Measurements from ENCODE around the gene FAM185A. TPM values are rescaled to one million over a fixed set of nuclear protein-coding genes. Genes with fewer than 3 reads are reported as not detected.

Gene FAM185A
- total and polyA plus RNA-seq, 9 of the 15 experiments (the other 6 are each of a cell fraction or from before 2014, with no cell fraction given): 1.7 to 17.4 (median 10.6) TPM

DNA sequence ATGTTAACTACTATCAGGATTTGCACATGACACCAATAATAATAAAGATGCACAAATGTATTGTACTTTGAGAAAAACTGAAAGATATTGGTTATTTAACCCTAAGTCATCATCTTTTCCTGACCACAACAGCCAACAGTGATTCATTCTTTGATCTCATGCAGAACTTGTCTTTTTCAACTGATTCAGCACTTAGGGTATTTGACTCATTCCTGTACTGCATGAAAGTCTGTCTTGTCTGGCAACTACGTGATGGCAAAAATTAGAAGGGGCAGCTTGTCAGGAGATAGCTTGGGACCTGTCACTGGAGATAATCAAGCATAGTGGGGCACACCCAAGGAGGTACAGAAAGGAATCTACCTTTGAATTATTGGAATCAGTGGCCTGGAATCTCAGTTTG is 86.2 kb downstream of the FAM185A start (continued):
- no peak for TF ChIP-seq ZNF655 (CRISPR knock-in tag; IDR thresholded peaks at IDR 0.05)
- no peak for TF ChIP-seq PTTG1 (tag; IDR thresholded peaks at IDR 0.05; ENCODE audit: low read depth)
- no peak for TF ChIP-seq FOXA3 (CRISPR knock-in tag; conservative IDR thresholded peaks at IDR 0.05 in 1 of 2, IDR thresholded peaks at IDR 0.05 in 1 of 2)
- TF ChIP-seq ZNF217 (CRISPR knock-in tag; IDR thresholded peaks at IDR 0.05): no peak
- TF ChIP-seq MAZ (CRISPR knock-in tag; conservative IDR thresholded peaks at IDR 0.05 in 1 of 2, IDR thresholded peaks at IDR 0.05 in 1 of 2): no peak

GRCh38 chr7:102836191-102836919 is 87.6 kb downstream of the FAM185A start:
- no peaks in the 10 kb centered on the region for H4K20me1 ChIP-seq (replicated peaks; ENCODE audit: control insufficient read depth, insufficient read depth, low read length)
- H3K9ac ChIP-seq (ENCODE audit: insufficient read depth in 1 of 2, low read depth in 2 of 2, low read length in 2 of 2): no peak overlapping the region
- no peaks in the 10 kb centered on the region for H3K79me2 ChIP-seq (ENCODE audit: control insufficient read depth, insufficient read depth, low read length)
- no TSS peak for BruUV-seq (replicated peaks)
- no peaks in the 10 kb centered on the region for H3K9me3 ChIP-seq (replicated peaks; ENCODE audit: control insufficient read depth, insufficient read depth, low read depth, low read length)
- ATAC-seq (no peak), FAIRE-seq (no peak), DNase-seq (ENCODE audit: extremely low read depth in 1 of 4, low spot score in 3 of 4) (no peak)
- CTCF ChIA-PET (ENCODE audit: low intra/inter-chr PET ratio): no interaction called here
- no peak overlapping the region for H3K4me2 ChIP-seq (ENCODE audit: insufficient read depth, low read length)
- H3K9me1 ChIP-seq (ENCODE audit: control insufficient read depth, insufficient read depth, low read length): no peaks in the 10 kb centered on the region
- no peak overlapping the region for H3K27ac ChIP-seq (ENCODE audit: extremely low read depth, low read depth, low read length)
- H3K4me3 ChIP-seq: no peak overlapping the region
- no peaks in the 10 kb centered on the region for H3K27me3 ChIP-seq (ENCODE audit: control insufficient read depth in 2 of 2, insufficient read depth in 2 of 2, low read length in 2 of 2)
- intact Hi-C loops (cut with micrococcal nuclease): no loop called here
- H3K36me3 ChIP-seq (ENCODE audit: control insufficient read depth, insufficient read depth, low read length): peaks cover 28% of the 10 kb centered on the region; the same call in 2 of the 3 replicates
- POLR2A ChIA-PET: interaction anchor here (2.3 kb wide), 1 partner anchor 8 kb away, joined by 6 read pairs; no protein-coding TSS in a partner anchor
- H2AFZ ChIP-seq (ENCODE audit: low read depth, low read length): no peak overlapping the region
- no peaks in the 10 kb centered on the region for H3K4me1 ChIP-seq (replicated peaks in 1 of 2; ENCODE audit: control insufficient read depth in 2 of 2, insufficient read depth in 2 of 2, low read length in 2 of 2)
- 56% methylated on average over 6 of the region's 6 CpGs for WGBS (ENCODE audit: insufficient coverage, low coverage, missing lambda C conversion rate)
- in situ Hi-C loops (cut with MboI): no loop called here
- TF ChIP-seq ZNF77 (CRISPR knock-in tag; IDR thresholded peaks at IDR 0.05) (no peak), CEBPG (CRISPR knock-in tag; IDR thresholded peaks at IDR 0.05) (no peak), CEBPG (tag; conservative IDR thresholded peaks at IDR 0.05 in 1 of 2, IDR thresholded peaks at IDR 0.05 in 1 of 2) (no peak), PURB (CRISPR knock-in tag; IDR thresholded peaks at IDR 0.05; ENCODE audit: low read depth) (no peak), MEIS2 (IDR thresholded peaks at IDR 0.05; ENCODE audit: partially characterized antibody) (no peak), FOXJ3 (CRISPR knock-in tag; IDR thresholded peaks at IDR 0.05) (no peak), NUFIP1 (IDR thresholded peaks at IDR 0.05; ENCODE audit: partially characterized antibody) (no peak)
- TF ChIP-seq, protein P1, sequence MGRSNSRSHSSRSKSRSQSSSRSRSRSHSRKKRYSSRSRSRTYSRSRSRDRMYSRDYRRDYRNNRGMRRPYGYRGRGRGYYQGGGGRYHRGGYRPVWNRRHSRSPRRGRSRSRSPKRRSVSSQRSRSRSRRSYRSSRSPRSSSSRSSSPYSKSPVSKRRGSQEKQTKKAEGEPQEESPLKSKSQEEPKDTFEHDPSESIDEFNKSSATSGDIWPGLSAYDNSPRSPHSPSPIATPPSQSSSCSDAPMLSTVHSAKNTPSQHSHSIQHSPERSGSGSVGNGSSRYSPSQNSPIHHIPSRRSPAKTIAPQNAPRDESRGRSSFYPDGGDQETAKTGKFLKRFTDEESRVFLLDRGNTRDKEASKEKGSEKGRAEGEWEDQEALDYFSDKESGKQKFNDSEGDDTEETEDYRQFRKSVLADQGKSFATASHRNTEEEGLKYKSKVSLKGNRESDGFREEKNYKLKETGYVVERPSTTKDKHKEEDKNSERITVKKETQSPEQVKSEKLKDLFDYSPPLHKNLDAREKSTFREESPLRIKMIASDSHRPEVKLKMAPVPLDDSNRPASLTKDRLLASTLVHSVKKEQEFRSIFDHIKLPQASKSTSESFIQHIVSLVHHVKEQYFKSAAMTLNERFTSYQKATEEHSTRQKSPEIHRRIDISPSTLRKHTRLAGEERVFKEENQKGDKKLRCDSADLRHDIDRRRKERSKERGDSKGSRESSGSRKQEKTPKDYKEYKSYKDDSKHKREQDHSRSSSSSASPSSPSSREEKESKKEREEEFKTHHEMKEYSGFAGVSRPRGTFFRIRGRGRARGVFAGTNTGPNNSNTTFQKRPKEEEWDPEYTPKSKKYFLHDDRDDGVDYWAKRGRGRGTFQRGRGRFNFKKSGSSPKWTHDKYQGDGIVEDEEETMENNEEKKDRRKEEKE (IDR thresholded peaks at IDR 0.05; ENCODE audit: borderline replicate concordance in 1 of 2, control insufficient read depth in 1 of 2, low read depth in 2 of 2, low read length in 1 of 2): no peak

Measured in K562 (cell line).